GM12875 (cell line): ENCODE measurements around the gene SELENOS.
"Not testable (repeated sequence)": the region's sequence is repeated elsewhere in the genome, so short reads cannot be mapped to it uniquely, and the experiment has no call there.

Experiments used
- H3K4me3 ChIP-seq: one replicate; pipeline ENCODE4 v1.5.1; 2011; ENCODE audit warnings: low read depth, low read length, control low read depth
- CTCF ChIP-seq: IDR thresholded peaks from 2 replicates; pipeline ENCODE4 v1.5.1; 2011; ENCODE audit warnings: low read depth, mild to moderate bottlenecking, control low read depth, inconsistent platforms, low read length, moderate library complexity, borderline replicate concordance; ENCODE audit not compliant: insufficient read depth

SELENOS gene

GRCh38 chr15:101296418-101297405 is 19.4 kb upstream of the SELENOS start:
- H3K4me3 ChIP-seq = no peak overlapping the region
- TF ChIP-seq CTCF = no peak

GRCh38 chr15:101295607-101296161 is 18.4 kb upstream of the SELENOS start:
- H3K4me3 ChIP-seq = peak overlapping the region; percentile 89
- no peak for TF ChIP-seq CTCF

- no peak for TF ChIP-seq CTCF
- peak within 1 kb of the TSS; percentile 89 for H3K4me3 ChIP-seq
These were observed 17.7 kb upstream of the SELENOS start, which contains the start of gene SNRPA1 for GRCh38 chr15:101294731-101295606. Gene SNRPA1, minus strand, starts transcription at chr15:101295248. Its CDS starts 70 bp downstream, at chr15:101295178.

GRCh38 chr15:101293122-101293521 is 15.8 kb upstream of the SELENOS start:
- no peak for TF ChIP-seq CTCF
- peak overlapping the region; percentile 89 for H3K4me3 ChIP-seq

GRCh38 chr15:101288905-101289513 is 11.7 kb upstream of the SELENOS start:
- TF ChIP-seq CTCF = peak; percentile 47; the same call in 1 of the 2 replicates
- no peak overlapping the region for H3K4me3 ChIP-seq

- H3K4me3 ChIP-seq = not testable (repeated sequence)
These were observed 10.1 kb upstream of the SELENOS start for GRCh38 chr15:101287342-101287741.
